Vagina (tissue), 2 donors: ENCODE data around the gene ADPGK. TPM values are rescaled to one million over a fixed set of nuclear protein-coding genes. Genes with fewer than 3 reads are reported as not detected.
"Not testable (repeated sequence)": the region's sequence is repeated elsewhere in the genome, so short reads cannot be mapped to it uniquely, and the experiment has no call there.

Experiments used
- DNase-seq, 2 donors: peaks; one replicate each; pipeline ENCODE4 v3.0.0-alpha.2; 2017; ENCODE audit errors: extremely low spot score in 2 of 2
- H3K27ac ChIP-seq: fragments of 200-600 bp; sonication (generic); one replicate; pipeline ENCODE4 v1.5.1; 2019
- H3K27me3 ChIP-seq: fragments of 200-600 bp; sonication (generic); one replicate; pipeline ENCODE4 v1.5.1; 2019
- H3K36me3 ChIP-seq, 2 donors: fragments of 200-600 bp; sonication (generic); one replicate each; pipeline ENCODE4 v1.5.1; 2017 to 2019
- H3K4me1 ChIP-seq: fragments of 200-600 bp; sonication (generic); one replicate; pipeline ENCODE4 v1.5.1; 2019
- H3K4me3 ChIP-seq, 2 donors: fragments of 200-600 bp; sonication (generic); 1 replicate in 1 of 2; 2 replicates in 1 of 2; pipeline ENCODE4 v1.5.1; 2016 to 2019
- H3K9me3 ChIP-seq: fragments of 200-600 bp; sonication (generic); one replicate; pipeline ENCODE4 v1.5.1; 2019
- POLR2A ChIP-seq, 2 donors: fragments of 450-650 bp; IDR thresholded peaks; one replicate each; pipeline ENCODE4 v1.6.1; 2017; ENCODE audit warnings: antibody characterized with exemption in 2 of 2, mild to moderate bottlenecking in 2 of 2, moderate library complexity in 2 of 2
- POLR2AphosphoS5 ChIP-seq, 2 donors: sonication (generic); formaldehyde crosslinking; IDR thresholded peaks; one replicate each; pipeline ENCODE4 v1.9.0; 2017; ENCODE audit warnings: antibody characterized with exemption in 2 of 2, mild to moderate bottlenecking in 2 of 2, low read depth in 1 of 2; ENCODE audit not compliant: insufficient read depth in 1 of 2
- intact Hi-C: fragments of 100-400 bp; cut with DNase I; formaldehyde crosslinking; loops from one replicate; pipeline ENCODE4 v1.15.1; 2023
- total RNA-seq: library from RNA; depleted of rRNA; stranded (reverse); fragments of >200 nt; gene quantifications from one replicate; pipeline ENCODE4 v1.2.3, GENCODE V29; 2016
- TF ChIP-seq, protein P1 (sequence below), 3 experiments: fragments of 450-650 bp in 2 of 3; fragments of 200-600 bp in 1 of 3; sonication (generic) in 1 of 3; IDR thresholded peaks; one replicate each; pipeline ENCODE4 v1.5.1; 2017 to 2019; ENCODE audit warnings: antibody characterized with exemption in 3 of 3, mild to moderate bottlenecking in 2 of 3, moderate library complexity in 2 of 3

The ADPGK gene
- total RNA-seq, 1 donor from 2014 or later = 53.8 TPM

DNA sequence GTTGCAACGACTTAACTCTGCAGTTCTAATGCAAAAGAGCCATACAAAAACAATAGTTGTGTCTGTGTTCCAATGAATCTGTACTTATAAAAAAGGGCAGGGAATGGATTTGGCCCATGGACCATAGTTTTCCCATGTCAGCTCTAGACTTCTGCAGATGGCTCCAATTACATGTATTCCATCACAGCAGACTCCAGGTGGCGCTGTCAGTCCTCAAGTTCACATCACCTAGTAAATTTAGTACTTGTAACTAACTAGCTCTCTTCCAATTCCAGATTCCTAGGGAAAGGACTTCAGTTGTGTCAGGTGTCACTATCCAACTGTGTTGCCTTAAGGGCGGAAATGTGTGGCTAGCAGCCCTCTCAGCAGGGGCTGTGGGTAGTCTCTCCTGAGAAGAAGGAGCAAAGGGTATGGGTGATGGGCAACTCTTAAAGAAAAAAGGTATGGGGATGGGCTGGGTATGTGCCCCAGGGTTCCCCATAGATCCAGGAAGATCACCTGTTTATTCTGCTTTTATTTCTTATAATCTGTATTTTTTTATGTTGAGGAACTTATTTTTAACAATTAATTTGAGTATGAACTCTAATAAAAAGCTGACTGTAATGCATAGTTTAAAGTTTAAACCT, 61.4 kb downstream of the ADPGK start:
- intact Hi-C loops = no loop called here
- H3K9me3 ChIP-seq = no peaks in the 10 kb centered on the region
- DNase-seq = no peak
- H3K27ac ChIP-seq = no peak overlapping the region
- no peaks in the 10 kb centered on the region for H3K4me1 ChIP-seq
- H3K4me3 ChIP-seq = no peak overlapping the region
- H3K36me3 ChIP-seq = peaks cover 0 to 8% of the 10 kb centered on the region in 2 donors
- H3K27me3 ChIP-seq = no peaks in the 10 kb centered on the region
- TF ChIP-seq, protein P1, sequence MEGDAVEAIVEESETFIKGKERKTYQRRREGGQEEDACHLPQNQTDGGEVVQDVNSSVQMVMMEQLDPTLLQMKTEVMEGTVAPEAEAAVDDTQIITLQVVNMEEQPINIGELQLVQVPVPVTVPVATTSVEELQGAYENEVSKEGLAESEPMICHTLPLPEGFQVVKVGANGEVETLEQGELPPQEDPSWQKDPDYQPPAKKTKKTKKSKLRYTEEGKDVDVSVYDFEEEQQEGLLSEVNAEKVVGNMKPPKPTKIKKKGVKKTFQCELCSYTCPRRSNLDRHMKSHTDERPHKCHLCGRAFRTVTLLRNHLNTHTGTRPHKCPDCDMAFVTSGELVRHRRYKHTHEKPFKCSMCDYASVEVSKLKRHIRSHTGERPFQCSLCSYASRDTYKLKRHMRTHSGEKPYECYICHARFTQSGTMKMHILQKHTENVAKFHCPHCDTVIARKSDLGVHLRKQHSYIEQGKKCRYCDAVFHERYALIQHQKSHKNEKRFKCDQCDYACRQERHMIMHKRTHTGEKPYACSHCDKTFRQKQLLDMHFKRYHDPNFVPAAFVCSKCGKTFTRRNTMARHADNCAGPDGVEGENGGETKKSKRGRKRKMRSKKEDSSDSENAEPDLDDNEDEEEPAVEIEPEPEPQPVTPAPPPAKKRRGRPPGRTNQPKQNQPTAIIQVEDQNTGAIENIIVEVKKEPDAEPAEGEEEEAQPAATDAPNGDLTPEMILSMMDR (IDR thresholded peaks at IDR 0.05) = peak in 2 of 3 experiments; percentile 13 to 49
- no peak for TF ChIP-seq POLR2AphosphoS5 (IDR thresholded peaks at IDR 0.05; ENCODE audit: insufficient read depth in 1 of 2, low read depth in 1 of 2)

DNA sequence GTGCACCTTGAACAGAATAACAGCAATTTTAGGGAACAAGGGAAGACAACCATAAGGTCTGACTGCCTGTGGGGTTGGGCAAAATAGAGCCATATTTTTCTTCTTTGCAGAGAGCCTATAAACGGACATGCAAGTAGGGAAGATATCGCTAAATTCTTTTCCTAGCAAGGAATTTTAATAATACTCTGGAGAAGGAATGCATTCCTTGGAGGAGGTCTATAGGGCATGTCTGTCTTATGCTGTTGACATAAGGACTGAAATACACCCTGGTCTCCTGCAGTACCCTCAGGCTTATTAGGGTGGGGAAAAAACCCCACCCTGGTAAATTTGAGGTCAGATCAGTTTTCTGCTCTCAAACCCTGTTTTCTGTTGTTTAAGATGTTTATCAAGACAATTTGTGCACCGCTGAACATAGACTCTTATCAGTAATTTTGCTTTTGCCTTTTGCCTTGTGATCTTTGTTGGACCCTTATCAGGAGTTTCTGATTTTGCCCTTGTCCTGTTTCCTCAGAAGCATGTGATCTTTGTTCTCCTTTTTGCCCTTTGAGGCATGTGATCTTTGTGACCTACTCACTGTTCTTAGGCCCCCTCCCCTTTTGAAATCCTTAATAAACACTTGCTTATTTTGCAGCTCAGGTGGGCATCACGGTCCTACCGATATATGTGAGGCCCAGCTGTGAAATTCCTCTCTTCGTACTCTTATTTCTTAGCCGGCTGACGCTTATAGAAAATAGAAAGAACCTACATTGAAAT, 74.8 kb downstream of the ADPGK start:
- H3K27me3 ChIP-seq, H3K4me3 ChIP-seq, H3K9me3 ChIP-seq, H3K4me1 ChIP-seq, intact Hi-C loops, H3K27ac ChIP-seq, DNase-seq: not testable (repeated sequence)
- peaks cover 0 to 15% of the 10 kb centered on the region in 2 donors for H3K36me3 ChIP-seq

DNA sequence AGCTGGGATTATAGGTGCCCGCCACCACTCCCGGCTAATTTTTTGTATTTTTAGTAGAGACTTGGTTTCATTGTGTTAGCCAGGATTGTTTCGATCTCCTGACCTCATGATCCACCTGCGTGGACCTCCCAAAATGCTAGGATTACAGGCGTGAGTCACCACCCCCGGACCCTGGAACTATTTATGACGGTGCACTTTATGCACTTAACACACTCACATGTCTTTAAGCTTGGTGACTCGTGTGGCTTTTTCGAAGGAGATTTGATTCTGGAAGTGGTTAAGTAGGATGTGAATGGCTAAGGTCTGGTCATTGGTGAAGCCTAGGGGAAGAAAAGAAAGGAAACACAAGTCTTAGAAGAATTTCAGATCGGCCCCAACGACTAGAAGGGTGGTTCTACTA, 77.3 kb downstream of the ADPGK start:
- Histone ChIP-seq H3K27me3 (no peaks in the 10 kb centered on the region), H3K4me3 (no peak overlapping the region), H3K36me3 (no peaks in the 10 kb centered on the region), H3K4me1 (no peaks in the 10 kb centered on the region), H3K9me3 (no peaks in the 10 kb centered on the region), H3K27ac (no peak overlapping the region)
- DNase-seq = no peak
- TF ChIP-seq, protein P1 (IDR thresholded peaks at IDR 0.05) = no peak
- TF ChIP-seq POLR2A (IDR thresholded peaks at IDR 0.05) (no peak), POLR2AphosphoS5 (IDR thresholded peaks at IDR 0.05; ENCODE audit: insufficient read depth in 1 of 2, low read depth in 1 of 2) (no peak)
- intact Hi-C loops = no loop called here

Other genes with a start within 250 kb of the ADPGK start
- not detected for gene GOLGA6B, start 129.1 kb downstream of the ADPGK start, total RNA-seq
- not detected for gene HIGD2B, start 97.6 kb downstream of the ADPGK start, total RNA-seq
- gene BBS4, start 97.6 kb downstream of the ADPGK start, total RNA-seq = 37.1 TPM